GM23338 (cell line): ENCODE measurements around the gene PNKP. TPM values are rescaled to one million over a fixed set of nuclear protein-coding genes. Genes with fewer than 3 reads are reported as not detected.

Experiments used
- ATAC-seq: fragments of 200-7000 bp; cut with Tn5 transposase; 3 replicates; pipeline ENCODE4 v1.9.1; 2020
- DNase-seq: peaks from one replicate; pipeline ENCODE4 v3.0.0-alpha.2; 2015; ENCODE audit warnings: low spot score
- H2AFZ ChIP-seq: fragments of 200-600 bp; sonication (generic); 2 replicates; pipeline ENCODE4 v1.8.0; 2016; ENCODE audit warnings: antibody characterized with exemption, mild to moderate bottlenecking, moderate library complexity
- H3F3A ChIP-seq: fragments of 200-600 bp; sonication (generic); replicated peaks from 2 replicates; pipeline ENCODE4 v1.8.0; 2017; ENCODE audit warnings: antibody characterized with exemption, mixed run types, low read depth
- H3K27ac ChIP-seq: fragments of 200-600 bp; sonication (generic); 2 replicates; pipeline ENCODE4 v1.6.1; 2016; ENCODE audit warnings: low read depth
- H3K27me3 ChIP-seq: fragments of 200-600 bp; sonication (generic); 2 replicates; pipeline ENCODE4 v1.8.0; 2016; ENCODE audit warnings: mild to moderate bottlenecking, mixed run types, moderate library complexity; ENCODE audit not compliant: insufficient read depth
- H3K36me3 ChIP-seq: fragments of 200-600 bp; sonication (generic); 2 replicates; pipeline ENCODE4 v1.8.0; 2016; ENCODE audit warnings: mild to moderate bottlenecking; ENCODE audit not compliant: insufficient read depth
- H3K4me1 ChIP-seq: fragments of 200-600 bp; sonication (generic); 2 replicates; pipeline ENCODE4 v1.8.0; 2016; ENCODE audit warnings: mild to moderate bottlenecking, moderate library complexity; ENCODE audit not compliant: insufficient read depth
- H3K4me2 ChIP-seq: fragments of 200-600 bp; sonication (generic); 2 replicates; pipeline ENCODE4 v1.7.1; 2017; ENCODE audit warnings: mixed run types
- H3K4me3 ChIP-seq: fragments of 200-600 bp; sonication (generic); 2 replicates; pipeline ENCODE4 v1.6.1; 2016; ENCODE audit warnings: mixed run types
- H3K79me2 ChIP-seq: fragments of 200-600 bp; sonication (generic); replicated peaks from 2 replicates; pipeline ENCODE4 v1.8.0; 2017; ENCODE audit warnings: mild to moderate bottlenecking; ENCODE audit not compliant: insufficient read depth
- H3K9me2 ChIP-seq: fragments of 200-600 bp; sonication (generic); 2 replicates; pipeline ENCODE4 v1.8.0; 2017; ENCODE audit not compliant: insufficient read depth
- H4K20me1 ChIP-seq: fragments of 200-600 bp; sonication (generic); replicated peaks from 2 replicates; pipeline ENCODE4 v1.8.0; 2017; ENCODE audit warnings: mild to moderate bottlenecking; ENCODE audit not compliant: insufficient read depth
- H3K27ac Mint-ChIP-seq: 2 replicates; pipeline ENCODE4 v1.8.0; 2020; ENCODE audit warnings: inconsistent platforms, mild to moderate bottlenecking, moderate library complexity, mixed read lengths
- H3K27me3 Mint-ChIP-seq: 3 replicates; pipeline ENCODE4 v1.8.0; 2022; ENCODE audit warnings: low read depth, mild to moderate bottlenecking, moderate library complexity, mixed read lengths, inconsistent platforms; ENCODE audit not compliant: insufficient read depth, poor library complexity
- H3K36me3 Mint-ChIP-seq: 3 replicates; pipeline ENCODE4 v1.8.0; 2021; ENCODE audit warnings: low read depth, mild to moderate bottlenecking, inconsistent platforms, moderate library complexity, mixed read lengths
- H3K4me1 Mint-ChIP-seq: 3 replicates; pipeline ENCODE4 v1.8.0; 2020; ENCODE audit warnings: mild to moderate bottlenecking, inconsistent platforms, mixed read lengths
- H3K4me3 Mint-ChIP-seq: 3 replicates; pipeline ENCODE4 v1.8.0; 2021; ENCODE audit warnings: moderate library complexity, mild to moderate bottlenecking, inconsistent platforms, mixed read lengths
- H3K9me3 Mint-ChIP-seq: 3 replicates; pipeline ENCODE4 v1.8.0; 2020; ENCODE audit warnings: moderate library complexity, mild to moderate bottlenecking, inconsistent platforms, mixed read lengths
- CREB1 ChIP-seq: fragments of 250-450 bp; sonication (Bioruptor Pico); IDR thresholded peaks from 2 replicates; pipeline ENCODE4 v1.5.0; 2020; ENCODE audit warnings: low read depth, mild to moderate bottlenecking, moderate library complexity
- EZH2 ChIP-seq: fragments of 200-600 bp; sonication (generic); IDR thresholded peaks from one replicate; pipeline ENCODE4 v1.8.0; 2017; ENCODE audit warnings: antibody characterized with exemption, mild to moderate bottlenecking, low read depth; ENCODE audit not compliant: unreplicated experiment
- EZH2phosphoT487 ChIP-seq: fragments of 200-600 bp; sonication (generic); IDR thresholded peaks from one replicate; pipeline ENCODE4 v1.8.1; 2018; ENCODE audit warnings: antibody characterized with exemption; ENCODE audit not compliant: unreplicated experiment
- JUNB ChIP-seq: IDR thresholded peaks from one replicate; pipeline ENCODE4 v1.6.1; 2016; ENCODE audit warnings: antibody characterized with exemption; ENCODE audit not compliant: unreplicated experiment
- NANOG ChIP-seq: IDR thresholded peaks from 2 replicates; pipeline ENCODE4 v1.6.1; 2016; ENCODE audit warnings: antibody characterized with exemption, borderline replicate concordance
- POLR2AphosphoS5 ChIP-seq: IDR thresholded peaks from 2 replicates; pipeline ENCODE4 v1.6.1; 2016; ENCODE audit warnings: antibody characterized with exemption, low read depth
- STAT1 ChIP-seq: IDR thresholded peaks from one replicate; pipeline ENCODE4 v1.6.1; 2016; ENCODE audit warnings: antibody characterized with exemption; ENCODE audit not compliant: unreplicated experiment
- ZNF114 ChIP-seq: fragments of 250-450 bp; sonication (Bioruptor Pico); IDR thresholded peaks from 2 replicates; pipeline ENCODE4 v1.5.0; 2020; ENCODE audit warnings: mild to moderate bottlenecking, moderate library complexity
- ZNF331 ChIP-seq: fragments of 250-450 bp; sonication (Bioruptor Pico); IDR thresholded peaks from 2 replicates; pipeline ENCODE4 v1.5.0; 2020; ENCODE audit warnings: low read depth, mild to moderate bottlenecking, moderate library complexity
- polyA plus RNA-seq: library from polyadenylated mRNA; unstranded; fragments of >200 nt; fragmentation: Nextera tagmentation; extraction: Ambion mirVana; gene quantifications from 2 replicates; pipeline ENCODE4 v1.2.1, GENCODE V29; 2016
- total RNA-seq: library from RNA; depleted of rRNA; stranded (reverse); fragments of >200 nt; shearing (Covaris generic); gene quantifications from 2 replicates; pipeline ENCODE4 v1.2.3, GENCODE V29; 2014
- TF ChIP-seq, protein P1 (sequence below): IDR thresholded peaks from 2 replicates; pipeline ENCODE4 v1.6.1; 2016; ENCODE audit warnings: antibody characterized with exemption
- TF ChIP-seq, protein P2 (sequence below), 2 experiments: fragments of 200-600 bp in 1 of 2; sonication (generic) in 1 of 2; conservative IDR thresholded peaks; 2 replicates each; pipeline versions ENCODE4 v1.5.1 to v1.6.1; 2016 to 2017; ENCODE audit warnings: antibody characterized with exemption in 2 of 2, low read depth in 2 of 2, mild to moderate bottlenecking in 2 of 2, moderate library complexity in 1 of 2
- TF ChIP-seq, protein P3 (sequence below): fragments of 250-450 bp; sonication (Bioruptor Pico); IDR thresholded peaks from 2 replicates; pipeline ENCODE4 v1.5.0; 2020; ENCODE audit warnings: mild to moderate bottlenecking, moderate library complexity

The PNKP gene
- total and polyA plus RNA-seq, 2 experiments from 2014 or later = 99.6 to 109 TPM

DNA sequence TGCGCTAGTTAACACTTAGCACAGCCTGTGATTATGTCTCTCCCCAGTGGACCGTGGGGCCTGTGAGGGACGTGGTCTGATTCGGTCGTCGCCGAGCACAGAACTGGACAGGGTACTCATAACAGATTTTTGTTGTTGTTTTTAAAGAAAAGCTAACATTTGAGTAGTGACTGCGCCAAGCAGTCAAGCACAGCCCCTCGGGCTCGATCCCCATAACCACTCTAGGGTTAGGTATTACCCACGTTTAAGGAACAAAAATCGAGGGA lies 17.2 kb downstream of the PNKP start (continued):
- TF ChIP-seq POLR2AphosphoS5 (no peak), ZNF331 (no peak), ZNF114 (CRISPR knock-in tag) (no peak), CREB1 (CRISPR knock-in tag) (no peak), EZH2phosphoT487 (no peak)
- TF ChIP-seq, protein P1, sequence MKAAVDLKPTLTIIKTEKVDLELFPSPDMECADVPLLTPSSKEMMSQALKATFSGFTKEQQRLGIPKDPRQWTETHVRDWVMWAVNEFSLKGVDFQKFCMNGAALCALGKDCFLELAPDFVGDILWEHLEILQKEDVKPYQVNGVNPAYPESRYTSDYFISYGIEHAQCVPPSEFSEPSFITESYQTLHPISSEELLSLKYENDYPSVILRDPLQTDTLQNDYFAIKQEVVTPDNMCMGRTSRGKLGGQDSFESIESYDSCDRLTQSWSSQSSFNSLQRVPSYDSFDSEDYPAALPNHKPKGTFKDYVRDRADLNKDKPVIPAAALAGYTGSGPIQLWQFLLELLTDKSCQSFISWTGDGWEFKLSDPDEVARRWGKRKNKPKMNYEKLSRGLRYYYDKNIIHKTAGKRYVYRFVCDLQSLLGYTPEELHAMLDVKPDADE = no peak
- TF ChIP-seq, protein P2, sequence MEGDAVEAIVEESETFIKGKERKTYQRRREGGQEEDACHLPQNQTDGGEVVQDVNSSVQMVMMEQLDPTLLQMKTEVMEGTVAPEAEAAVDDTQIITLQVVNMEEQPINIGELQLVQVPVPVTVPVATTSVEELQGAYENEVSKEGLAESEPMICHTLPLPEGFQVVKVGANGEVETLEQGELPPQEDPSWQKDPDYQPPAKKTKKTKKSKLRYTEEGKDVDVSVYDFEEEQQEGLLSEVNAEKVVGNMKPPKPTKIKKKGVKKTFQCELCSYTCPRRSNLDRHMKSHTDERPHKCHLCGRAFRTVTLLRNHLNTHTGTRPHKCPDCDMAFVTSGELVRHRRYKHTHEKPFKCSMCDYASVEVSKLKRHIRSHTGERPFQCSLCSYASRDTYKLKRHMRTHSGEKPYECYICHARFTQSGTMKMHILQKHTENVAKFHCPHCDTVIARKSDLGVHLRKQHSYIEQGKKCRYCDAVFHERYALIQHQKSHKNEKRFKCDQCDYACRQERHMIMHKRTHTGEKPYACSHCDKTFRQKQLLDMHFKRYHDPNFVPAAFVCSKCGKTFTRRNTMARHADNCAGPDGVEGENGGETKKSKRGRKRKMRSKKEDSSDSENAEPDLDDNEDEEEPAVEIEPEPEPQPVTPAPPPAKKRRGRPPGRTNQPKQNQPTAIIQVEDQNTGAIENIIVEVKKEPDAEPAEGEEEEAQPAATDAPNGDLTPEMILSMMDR (conservative IDR thresholded peaks at IDR 0.05; ENCODE audit: low read depth in 2 of 2) = no peak

DNA sequence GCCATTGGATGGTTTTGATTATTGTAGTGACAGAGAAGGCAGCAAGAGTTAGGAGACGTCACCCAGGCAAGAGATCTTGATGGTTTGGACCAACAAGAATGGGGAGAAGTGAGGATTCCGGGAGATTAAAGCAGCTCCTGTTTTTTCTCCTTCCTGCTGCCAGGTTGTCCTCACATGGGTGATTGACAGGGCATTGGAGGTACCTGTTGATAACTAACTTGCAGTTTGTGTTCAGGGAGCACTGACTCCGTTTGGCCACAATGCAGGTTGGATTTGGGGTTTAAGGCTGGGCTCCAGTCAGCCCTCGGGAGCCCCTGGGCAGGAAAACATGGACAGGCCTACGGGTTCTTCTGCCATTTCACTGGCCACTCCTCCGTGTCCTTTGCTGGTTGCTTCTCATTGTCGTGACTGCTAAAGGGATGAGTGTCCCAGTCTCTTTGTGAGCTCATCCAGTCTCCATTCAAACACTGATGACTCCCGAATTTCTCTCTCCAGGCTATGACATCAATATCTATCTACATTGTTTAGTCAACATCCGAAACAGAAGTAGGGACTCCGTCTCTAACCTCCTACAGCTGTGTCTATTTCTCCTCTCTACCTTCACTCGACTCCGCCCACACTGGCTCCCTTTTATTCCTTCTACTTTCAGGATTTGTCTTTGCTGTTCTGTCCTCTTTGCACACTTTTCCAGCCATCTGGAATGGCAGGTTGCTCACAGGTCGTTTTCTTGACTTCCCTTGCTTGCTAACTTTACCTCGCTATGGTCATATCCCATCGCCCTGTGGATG lies 17.7 kb downstream of the PNKP start:
- H3K27ac Mint-ChIP-seq = no peak overlapping the region
- H3K4me3 Mint-ChIP-seq = peak overlapping the region; percentile 78
- H3K4me1 Mint-ChIP-seq = peaks cover 24% of the 10 kb centered on the region
- 0 out of 2 replicates have a peak, but pooled peaks cover 3% of the 10 kb centered on the region for H3K9me2 ChIP-seq
- H3K4me1 ChIP-seq = peaks cover 21% of the 10 kb centered on the region
- H4K20me1 ChIP-seq = peaks cover 31% of the 10 kb centered on the region
- ATAC-seq (no peak), DNase-seq (no peak)
- no peaks in the 10 kb centered on the region for H3K27me3 ChIP-seq
- peaks cover 37% of the 10 kb centered on the region for H3K79me2 ChIP-seq
- H3K9me3 Mint-ChIP-seq = peaks cover 10% of the 10 kb centered on the region; the same call in 2 of the 3 replicates
- 0 out of 2 replicates have a peak overlapping the region, but pooled peaks have one; percentile 24 for H3K27ac ChIP-seq
- peak overlapping the region; percentile 94 for H3K4me2 ChIP-seq
- H3K36me3 ChIP-seq = no peaks in the 10 kb centered on the region; the same call in 1 of the 2 replicates
- peaks cover 35% of the 10 kb centered on the region for H3K36me3 Mint-ChIP-seq
- peaks cover 20% of the 10 kb centered on the region for H3F3A ChIP-seq
- peak overlapping the region; percentile 11; the same call in 1 of the 2 replicates for H2AFZ ChIP-seq
- H3K4me3 ChIP-seq = peak overlapping the region; percentile 88
- H3K27me3 Mint-ChIP-seq = peaks cover 19% of the 10 kb centered on the region
- TF ChIP-seq EZH2 (no peak), ZNF114 (CRISPR knock-in tag) (no peak), STAT1 (no peak), EZH2phosphoT487 (no peak), JUNB (no peak), ZNF331 (no peak), NANOG (no peak), POLR2AphosphoS5 (no peak), CREB1 (CRISPR knock-in tag) (no peak)
- TF ChIP-seq, protein P2 (conservative IDR thresholded peaks at IDR 0.05; ENCODE audit: low read depth in 2 of 2) = no peak
- TF ChIP-seq, protein P3, sequence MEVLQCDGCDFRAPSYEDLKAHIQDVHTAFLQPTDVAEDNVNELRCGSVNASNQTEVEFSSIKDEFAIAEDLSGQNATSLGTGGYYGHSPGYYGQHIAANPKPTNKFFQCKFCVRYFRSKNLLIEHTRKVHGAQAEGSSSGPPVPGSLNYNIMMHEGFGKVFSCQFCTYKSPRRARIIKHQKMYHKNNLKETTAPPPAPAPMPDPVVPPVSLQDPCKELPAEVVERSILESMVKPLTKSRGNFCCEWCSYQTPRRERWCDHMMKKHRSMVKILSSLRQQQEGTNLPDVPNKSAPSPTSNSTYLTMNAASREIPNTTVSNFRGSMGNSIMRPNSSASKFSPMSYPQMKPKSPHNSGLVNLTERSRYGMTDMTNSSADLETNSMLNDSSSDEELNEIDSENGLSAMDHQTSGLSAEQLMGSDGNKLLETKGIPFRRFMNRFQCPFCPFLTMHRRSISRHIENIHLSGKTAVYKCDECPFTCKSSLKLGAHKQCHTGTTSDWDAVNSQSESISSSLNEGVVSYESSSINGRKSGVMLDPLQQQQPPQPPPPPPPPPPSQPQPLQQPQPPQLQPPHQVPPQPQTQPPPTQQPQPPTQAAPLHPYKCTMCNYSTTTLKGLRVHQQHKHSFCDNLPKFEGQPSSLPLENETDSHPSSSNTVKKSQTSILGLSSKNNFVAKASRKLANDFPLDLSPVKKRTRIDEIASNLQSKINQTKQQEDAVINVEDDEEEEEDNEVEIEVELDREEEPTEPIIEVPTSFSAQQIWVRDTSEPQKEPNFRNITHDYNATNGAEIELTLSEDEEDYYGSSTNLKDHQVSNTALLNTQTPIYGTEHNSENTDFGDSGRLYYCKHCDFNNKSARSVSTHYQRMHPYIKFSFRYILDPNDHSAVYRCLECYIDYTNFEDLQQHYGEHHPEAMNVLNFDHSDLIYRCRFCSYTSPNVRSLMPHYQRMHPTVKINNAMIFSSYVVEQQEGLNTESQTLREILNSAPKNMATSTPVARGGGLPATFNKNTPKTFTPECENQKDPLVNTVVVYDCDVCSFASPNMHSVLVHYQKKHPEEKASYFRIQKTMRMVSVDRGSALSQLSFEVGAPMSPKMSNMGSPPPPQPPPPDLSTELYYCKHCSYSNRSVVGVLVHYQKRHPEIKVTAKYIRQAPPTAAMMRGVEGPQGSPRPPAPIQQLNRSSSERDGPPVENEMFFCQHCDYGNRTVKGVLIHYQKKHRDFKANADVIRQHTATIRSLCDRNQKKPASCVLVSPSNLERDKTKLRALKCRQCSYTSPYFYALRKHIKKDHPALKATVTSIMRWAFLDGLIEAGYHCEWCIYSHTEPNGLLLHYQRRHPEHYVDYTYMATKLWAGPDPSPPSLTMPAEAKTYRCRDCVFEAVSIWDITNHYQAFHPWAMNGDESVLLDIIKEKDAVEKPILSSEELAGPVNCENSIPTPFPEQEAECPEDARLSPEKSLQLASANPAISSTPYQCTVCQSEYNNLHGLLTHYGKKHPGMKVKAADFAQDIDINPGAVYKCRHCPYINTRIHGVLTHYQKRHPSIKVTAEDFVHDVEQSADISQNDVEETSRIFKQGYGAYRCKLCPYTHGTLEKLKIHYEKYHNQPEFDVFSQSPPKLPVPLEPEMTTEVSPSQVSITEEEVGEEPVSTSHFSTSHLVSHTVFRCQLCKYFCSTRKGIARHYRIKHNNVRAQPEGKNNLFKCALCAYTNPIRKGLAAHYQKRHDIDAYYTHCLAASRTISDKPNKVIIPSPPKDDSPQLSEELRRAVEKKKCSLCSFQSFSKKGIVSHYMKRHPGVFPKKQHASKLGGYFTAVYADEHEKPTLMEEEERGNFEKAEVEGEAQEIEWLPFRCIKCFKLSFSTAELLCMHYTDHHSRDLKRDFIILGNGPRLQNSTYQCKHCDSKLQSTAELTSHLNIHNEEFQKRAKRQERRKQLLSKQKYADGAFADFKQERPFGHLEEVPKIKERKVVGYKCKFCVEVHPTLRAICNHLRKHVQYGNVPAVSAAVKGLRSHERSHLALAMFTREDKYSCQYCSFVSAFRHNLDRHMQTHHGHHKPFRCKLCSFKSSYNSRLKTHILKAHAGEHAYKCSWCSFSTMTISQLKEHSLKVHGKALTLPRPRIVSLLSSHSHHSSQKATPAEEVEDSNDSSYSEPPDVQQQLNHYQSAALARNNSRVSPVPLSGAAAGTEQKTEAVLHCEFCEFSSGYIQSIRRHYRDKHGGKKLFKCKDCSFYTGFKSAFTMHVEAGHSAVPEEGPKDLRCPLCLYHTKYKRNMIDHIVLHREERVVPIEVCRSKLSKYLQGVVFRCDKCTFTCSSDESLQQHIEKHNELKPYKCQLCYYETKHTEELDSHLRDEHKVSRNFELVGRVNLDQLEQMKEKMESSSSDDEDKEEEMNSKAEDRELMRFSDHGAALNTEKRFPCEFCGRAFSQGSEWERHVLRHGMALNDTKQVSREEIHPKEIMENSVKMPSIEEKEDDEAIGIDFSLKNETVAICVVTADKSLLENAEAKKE (CRISPR knock-in tag) = no peak
